CD14-positive monocyte (primary cell): ENCODE measurements around the gene RAPGEF5. TPM values are rescaled to one million over a fixed set of nuclear protein-coding genes. Genes with fewer than 3 reads are reported as not detected.

Experiments used
- DNase-seq, 3 donors: peaks; one replicate each; pipeline ENCODE4 v3.0.0-alpha.2; 2011 to 2022
- H2AFZ ChIP-seq: 2 replicates; pipeline ENCODE4 v1.6.0; 2012; ENCODE audit warnings: mild to moderate bottlenecking, low read depth, low read length, inconsistent platforms; ENCODE audit not compliant: insufficient read depth, poor library complexity, severe bottlenecking
- H3K27ac ChIP-seq, 2 donors: 1 replicate in 1 of 2; 2 replicates in 1 of 2; pipeline ENCODE4 v1.5.1; 2012 to 2013; ENCODE audit warnings: low read length in 2 of 2, control low read depth in 1 of 2, inconsistent platforms in 1 of 2, low read depth in 1 of 2, mild to moderate bottlenecking in 1 of 2
- H3K27me3 ChIP-seq, 2 donors: one replicate each; pipeline versions ENCODE4 v1.6.0 to v1.6.1; 2011 to 2013; ENCODE audit warnings: low read length in 2 of 2; ENCODE audit not compliant: control insufficient read depth in 2 of 2, insufficient read depth in 2 of 2
- H3K36me3 ChIP-seq, 2 donors: replicated peaks in 1 of 2; 1 replicate in 1 of 2; 2 replicates in 1 of 2; pipeline versions ENCODE4 v1.5.1 to v1.6.1; 2012 to 2013; ENCODE audit warnings: low read length in 2 of 2, control low read depth in 1 of 2, inconsistent platforms in 1 of 2, mild to moderate bottlenecking in 1 of 2; ENCODE audit not compliant: insufficient read depth in 2 of 2, control insufficient read depth in 1 of 2
- H3K4me1 ChIP-seq, 2 donors: 1 replicate in 1 of 2; 2 replicates in 1 of 2; pipeline versions ENCODE4 v1.5.1 to v1.6.1; 2012 to 2013; ENCODE audit warnings: low read length in 2 of 2, control low read depth in 1 of 2, inconsistent platforms in 1 of 2, mild to moderate bottlenecking in 1 of 2, moderate library complexity in 1 of 2; ENCODE audit not compliant: insufficient read depth in 2 of 2, control insufficient read depth in 1 of 2
- H3K4me2 ChIP-seq: replicated peaks from 2 replicates; pipeline ENCODE3; 2012; ENCODE audit warnings: low read length, moderate library complexity, mild to moderate bottlenecking; ENCODE audit not compliant: poor library complexity, severe bottlenecking; ENCODE audit errors: extremely low read depth
- H3K4me3 ChIP-seq, 3 experiments: fragments of 200-600 bp in 1 of 3; sonication (generic) in 1 of 3; replicated peaks in 1 of 3; 1 replicate in 2 of 3; 2 replicates in 1 of 3; pipeline ENCODE4 v1.5.1; 2011 to 2013; ENCODE audit warnings: low read length in 3 of 3, mild to moderate bottlenecking in 3 of 3, control low read depth in 2 of 3, low read depth in 2 of 3, inconsistent platforms in 1 of 3, moderate library complexity in 1 of 3
- H3K79me2 ChIP-seq: 2 replicates; pipeline ENCODE4 v1.6.0; 2012; ENCODE audit warnings: mild to moderate bottlenecking, control low read depth, inconsistent platforms, low read length, moderate library complexity; ENCODE audit not compliant: insufficient read depth
- H3K9ac ChIP-seq: 2 replicates; pipeline ENCODE4 v1.6.0; 2017; ENCODE audit warnings: low read length, mild to moderate bottlenecking; ENCODE audit not compliant: insufficient read depth, poor library complexity, severe bottlenecking
- H3K9me3 ChIP-seq, 2 donors: replicated peaks in 1 of 2; 1 replicate in 1 of 2; 2 replicates in 1 of 2; pipeline versions ENCODE4 v1.5.1 to v1.6.1; 2012 to 2013; ENCODE audit warnings: low read length in 2 of 2, control low read depth in 1 of 2; ENCODE audit not compliant: control insufficient read depth in 1 of 2, insufficient read depth in 1 of 2
- H4K20me1 ChIP-seq: 2 replicates; pipeline ENCODE4 v1.6.0; 2012; ENCODE audit warnings: mild to moderate bottlenecking, low read length, control low read depth, moderate library complexity; ENCODE audit not compliant: insufficient read depth
- H3K27ac Mint-ChIP-seq, 7 donors: one replicate each; pipeline ENCODE4 v1.8.0; 2020; ENCODE audit warnings: mild to moderate bottlenecking in 7 of 7, mixed read lengths in 7 of 7, moderate library complexity in 6 of 7, inconsistent platforms in 2 of 7
- H3K27me3 Mint-ChIP-seq, 3 donors: one replicate each; pipeline ENCODE4 v1.8.0; 2021 to 2022; ENCODE audit warnings: low read depth in 3 of 3, mild to moderate bottlenecking in 3 of 3, mixed read lengths in 3 of 3, moderate library complexity in 3 of 3, inconsistent platforms in 1 of 3
- H3K36me3 Mint-ChIP-seq, 2 donors: one replicate each; pipeline ENCODE4 v1.8.0; 2020; ENCODE audit warnings: mixed read lengths in 2 of 2, inconsistent platforms in 1 of 2, mild to moderate bottlenecking in 1 of 2
- H3K4me1 Mint-ChIP-seq: one replicate; pipeline ENCODE4 v1.8.0; 2020; ENCODE audit warnings: mild to moderate bottlenecking, mixed read lengths
- H3K4me3 Mint-ChIP-seq, 2 donors: one replicate each; pipeline ENCODE4 v1.8.0; 2020; ENCODE audit warnings: mild to moderate bottlenecking in 2 of 2, mixed read lengths in 2 of 2, moderate library complexity in 1 of 2
- H3K9me3 Mint-ChIP-seq, 7 donors: one replicate each; pipeline ENCODE4 v1.8.0; 2020 to 2022; ENCODE audit warnings: mixed read lengths in 7 of 7, mild to moderate bottlenecking in 6 of 7, moderate library complexity in 6 of 7, inconsistent platforms in 2 of 7
- WGBS: methylation state at CpG from one replicate; pipeline ENCODE4 v1.1.5; 2013; ENCODE audit warnings: missing lambda C conversion rate; ENCODE audit not compliant: insufficient coverage; 5-methylcytosine and 5-hydroxymethylcytosine counted together
- intact Hi-C, 2 donors: fragments of 100-400 bp; cut with micrococcal nuclease; formaldehyde crosslinking; loops; one replicate each; pipeline versions ENCODE4 v1.15.0 to v1.15.1; 2023
- polyA plus RNA-seq, 3 donors: library from polyadenylated mRNA; depleted of rRNA in 1 of 3; unstranded in 2 of 3; stranded (reverse) in 1 of 3; fragments of 300-500 nt in 2 of 3; fragments of >200 nt in 1 of 3; fragmentation: Illumina TruSeq in 2 of 3; gene quantifications; 1 replicate in 2 of 3; 2 replicates in 1 of 3; pipeline ENCODE4 v1.2.3, GENCODE V29; 2012 to 2021
- TF ChIP-seq, protein P1 (sequence below): fragments of 200-600 bp; IDR thresholded peaks from one replicate; pipeline ENCODE4 v1.8.0; 2022; ENCODE audit warnings: antibody characterized with exemption, mild to moderate bottlenecking

Gene RAPGEF5
- polyA plus RNA-seq, 3 donors: not detected

DNA sequence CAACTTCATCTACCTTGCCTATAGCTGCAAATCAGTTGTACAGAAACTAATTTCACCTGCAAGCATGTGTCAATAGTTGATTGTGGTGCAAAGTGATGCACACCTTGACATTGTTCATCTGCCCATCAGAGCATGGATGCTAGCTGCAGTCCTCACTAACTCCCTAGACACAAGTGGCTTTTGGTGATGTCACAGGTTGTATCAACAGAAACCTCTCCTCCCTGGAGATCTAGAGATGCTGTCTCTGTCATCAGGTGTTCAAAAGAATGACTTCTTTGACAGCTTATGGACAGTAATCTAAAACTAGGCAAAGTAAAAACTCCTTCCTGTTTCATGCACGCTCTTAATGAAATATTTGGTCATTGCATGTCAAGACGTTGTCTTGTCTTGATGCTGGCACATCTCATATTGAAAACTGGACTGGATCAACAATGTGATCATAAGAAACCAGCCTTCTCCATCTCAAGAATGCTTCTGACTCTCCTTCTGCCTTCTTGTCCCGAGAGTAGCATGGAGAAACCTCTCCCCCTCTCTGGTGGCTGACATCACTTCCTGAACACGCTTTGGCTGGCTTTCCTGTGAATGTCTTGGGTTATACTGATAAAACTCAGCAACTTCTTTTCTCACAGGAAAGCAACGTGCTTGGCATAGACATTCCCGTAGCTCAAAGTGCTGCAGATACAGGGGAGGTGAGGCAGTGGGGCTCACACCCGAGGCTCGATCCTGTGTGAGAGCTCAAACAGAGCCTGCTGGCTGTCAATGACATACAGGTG, 235.1 kb downstream of the RAPGEF5 start:
- Mint-ChIP-seq H3K9me3 (no peaks in the 10 kb centered on the region), H3K27ac (no peak overlapping the region), H3K27me3 (peaks cover 4 to 8% (median 6%) of the 10 kb centered on the region in 3 donors), H3K36me3 (no peaks in the 10 kb centered on the region), H3K4me1 (peaks cover 8% of the 10 kb centered on the region), H3K4me3 (peak overlapping the region in 1 of 2 donors; percentile 19)
- H3K79me2 ChIP-seq: no peaks in the 10 kb centered on the region
- no peaks in the 10 kb centered on the region for H4K20me1 ChIP-seq
- H3K36me3 ChIP-seq: no peaks in the 10 kb centered on the region
- peaks cover 0 to 2% of the 10 kb centered on the region in 2 donors for H3K27me3 ChIP-seq
- 12% methylated on average over 7 of the region's 8 CpGs for WGBS
- no peak overlapping the region for H3K9ac ChIP-seq
- TF ChIP-seq, protein P1, sequence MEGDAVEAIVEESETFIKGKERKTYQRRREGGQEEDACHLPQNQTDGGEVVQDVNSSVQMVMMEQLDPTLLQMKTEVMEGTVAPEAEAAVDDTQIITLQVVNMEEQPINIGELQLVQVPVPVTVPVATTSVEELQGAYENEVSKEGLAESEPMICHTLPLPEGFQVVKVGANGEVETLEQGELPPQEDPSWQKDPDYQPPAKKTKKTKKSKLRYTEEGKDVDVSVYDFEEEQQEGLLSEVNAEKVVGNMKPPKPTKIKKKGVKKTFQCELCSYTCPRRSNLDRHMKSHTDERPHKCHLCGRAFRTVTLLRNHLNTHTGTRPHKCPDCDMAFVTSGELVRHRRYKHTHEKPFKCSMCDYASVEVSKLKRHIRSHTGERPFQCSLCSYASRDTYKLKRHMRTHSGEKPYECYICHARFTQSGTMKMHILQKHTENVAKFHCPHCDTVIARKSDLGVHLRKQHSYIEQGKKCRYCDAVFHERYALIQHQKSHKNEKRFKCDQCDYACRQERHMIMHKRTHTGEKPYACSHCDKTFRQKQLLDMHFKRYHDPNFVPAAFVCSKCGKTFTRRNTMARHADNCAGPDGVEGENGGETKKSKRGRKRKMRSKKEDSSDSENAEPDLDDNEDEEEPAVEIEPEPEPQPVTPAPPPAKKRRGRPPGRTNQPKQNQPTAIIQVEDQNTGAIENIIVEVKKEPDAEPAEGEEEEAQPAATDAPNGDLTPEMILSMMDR: no peak
- H3K4me1 ChIP-seq: no peaks in the 10 kb centered on the region
- H2AFZ ChIP-seq: peak overlapping the region; percentile 39
- no peak overlapping the region for H3K27ac ChIP-seq
- DNase-seq: no peak
- no peaks in the 10 kb centered on the region for H3K9me3 ChIP-seq
- peak overlapping the region; percentile 12 for H3K4me2 ChIP-seq
- H3K4me3 ChIP-seq: no peak overlapping the region
- intact Hi-C loops: no loop called here

DNA sequence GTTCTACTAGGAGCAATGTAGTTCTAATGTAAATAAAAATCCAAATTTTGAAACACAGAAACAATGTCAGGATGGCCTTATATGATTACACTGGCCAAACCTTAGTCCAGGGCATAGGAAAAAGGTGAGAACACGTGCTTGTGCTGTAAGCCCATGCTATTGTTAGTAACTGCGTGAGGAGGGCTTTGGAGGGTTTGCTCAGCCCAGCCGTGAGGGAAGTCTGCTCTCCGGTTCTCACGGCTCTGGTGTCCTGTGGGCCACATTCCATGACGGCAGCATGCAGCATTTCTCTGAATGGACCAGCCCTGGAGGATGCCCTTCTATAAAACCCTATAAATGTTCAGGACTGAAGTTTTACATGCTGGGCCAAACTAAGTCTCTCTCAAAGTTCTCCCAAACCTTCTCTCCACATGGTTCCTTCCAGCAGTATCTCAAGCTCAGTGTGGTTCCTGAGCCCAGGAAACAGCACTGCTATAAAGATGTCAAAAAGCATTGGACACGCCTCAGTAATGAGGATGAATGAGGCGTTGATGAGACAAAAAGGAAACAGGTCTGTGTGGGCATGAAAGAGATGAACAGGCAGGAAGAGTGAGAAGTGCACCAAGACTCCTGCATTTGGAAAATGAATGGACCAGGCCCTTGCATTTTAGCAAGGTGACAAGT, 236.4 kb downstream of the RAPGEF5 start:
- H3K27ac Mint-ChIP-seq: no peak overlapping the region
- Histone ChIP-seq H3K9ac (no peak overlapping the region), H3K4me2 (no peak overlapping the region), H4K20me1 (no peaks in the 10 kb centered on the region), H2AFZ (no peak overlapping the region), H3K27me3 (peaks cover 0 to 2% of the 10 kb centered on the region in 2 donors), H3K9me3 (no peaks in the 10 kb centered on the region), H3K79me2 (no peaks in the 10 kb centered on the region), H3K4me1 (no peaks in the 10 kb centered on the region), H3K4me3 (no peak overlapping the region), H3K27ac (no peak overlapping the region), H3K36me3 (no peaks in the 10 kb centered on the region)
- H3K27me3 Mint-ChIP-seq: peaks cover 3 to 6% (median 4%) of the 10 kb centered on the region in 3 donors
- H3K4me3 Mint-ChIP-seq: no peak overlapping the region
- H3K4me1 Mint-ChIP-seq: peaks cover 8% of the 10 kb centered on the region
- DNase-seq: no peak
- TF ChIP-seq, protein P1: no peak
- H3K9me3 Mint-ChIP-seq: no peaks in the 10 kb centered on the region
- no peaks in the 10 kb centered on the region for H3K36me3 Mint-ChIP-seq
- intact Hi-C loops: no loop called here
- WGBS: 82% methylated on average over 8 of the region's 8 CpGs
